A673 (cell line): Measurements from ENCODE around the gene EDEM1. TPM values are rescaled to one million over a fixed set of nuclear protein-coding genes. Genes with fewer than 3 reads are reported as not detected.

ENCODE experiments used
- BruUV-seq: library from RNA; stranded (reverse); fragments of 400-500 nt; replicated peaks from 2 replicates; lab custom pipeline; 2021; lab: Mats Ljungman, UMichigan
- CTCF ChIA-PET: fragments of 300-600 bp; sonication (Branson Sonifier 250); formaldehyde crosslinking; loops from one replicate; lab custom pipeline; 2022; ENCODE audit warnings: antibody characterized with exemption; lab: Charles Lee
- POLR2A ChIA-PET: fragments of 300-600 bp; sonication (Branson Sonifier 250); formaldehyde crosslinking; loops from one replicate; lab custom pipeline; 2022; ENCODE audit warnings: antibody characterized with exemption; ENCODE audit not compliant: low non-redundant PET; lab: Charles Lee
- DNase-seq: peaks from one replicate; pipeline ENCODE4 v3.0.0-alpha.2; 2015; ENCODE audit warnings: low spot score
- H3K27ac ChIP-seq: fragments of 200-600 bp; sonication (generic); 2 replicates; pipeline ENCODE4 v1.5.1; 2016; ENCODE audit warnings: mixed run types, low read depth, mild to moderate bottlenecking, mixed read lengths, antibody characterized with exemption, low read length; ENCODE audit not compliant: poor library complexity, severe bottlenecking
- H3K27me3 ChIP-seq: fragments of 200-600 bp; sonication (generic); replicated peaks from 2 replicates; pipeline ENCODE4 v1.6.1; 2017; ENCODE audit warnings: mixed run types, low read depth, mild to moderate bottlenecking, mixed read lengths, antibody characterized with exemption, low read length; ENCODE audit not compliant: insufficient read depth, poor library complexity
- H3K36me3 ChIP-seq: fragments of 200-600 bp; sonication (generic); 2 replicates; pipeline ENCODE4 v1.6.1; 2016; ENCODE audit warnings: mixed run types, mild to moderate bottlenecking, mixed read lengths, antibody characterized with exemption, low read length; ENCODE audit not compliant: insufficient read depth, poor library complexity, severe bottlenecking
- H3K4me1 ChIP-seq: fragments of 200-600 bp; sonication (generic); 2 replicates; pipeline ENCODE4 v1.6.1; 2017; ENCODE audit warnings: mixed run types, mild to moderate bottlenecking, mixed read lengths, antibody characterized with exemption, low read length; ENCODE audit not compliant: insufficient read depth, poor library complexity, severe bottlenecking
- H3K4me3 ChIP-seq: fragments of 200-600 bp; sonication (generic); 2 replicates; pipeline ENCODE4 v1.5.1; 2016; ENCODE audit warnings: low read depth, mixed run types, mild to moderate bottlenecking, mixed read lengths, low read length; ENCODE audit not compliant: poor library complexity, severe bottlenecking
- H3K9me3 ChIP-seq: fragments of 200-600 bp; sonication (generic); 2 replicates; pipeline ENCODE4 v1.6.1; 2016; ENCODE audit warnings: mixed run types, low read depth, mild to moderate bottlenecking, mixed read lengths, antibody characterized with exemption, low read length; ENCODE audit not compliant: poor library complexity, severe bottlenecking
- EZH2 ChIP-seq: fragments of 200-600 bp; sonication (generic); IDR thresholded peaks from 2 replicates; pipeline ENCODE4 v1.6.1; 2017; ENCODE audit warnings: borderline replicate concordance, low read depth, mild to moderate bottlenecking, mixed read lengths, antibody characterized with exemption, low read length; ENCODE audit not compliant: poor library complexity, severe bottlenecking
- intact Hi-C: fragments of 100-400 bp; cut with micrococcal nuclease; formaldehyde crosslinking; loops from one replicate; pipeline ENCODE4 v1.10.0; 2022; ENCODE audit not compliant: unreplicated experiment
- total RNA-seq: library from RNA; stranded (reverse); gene quantifications from 2 replicates; pipeline ENCODE4 v1.2.3, GENCODE V29; 2021
- TF ChIP-seq, protein P1 (sequence below): fragments of 300-800, 200-600 bp; sonication (generic); conservative IDR thresholded peaks from 2 replicates; pipeline ENCODE4 v1.5.1; 2017; ENCODE audit warnings: low read depth, mild to moderate bottlenecking, antibody characterized with exemption, low read length, moderate library complexity, mixed read lengths

EDEM1 gene
- total RNA-seq, 1 experiment from 2014 or later, result 32.1 TPM

GRCh38 chr3:5235655-5236054 is 48.1 kb downstream of the EDEM1 start:
- no peaks in the 10 kb centered on the region for H3K36me3 ChIP-seq
- DNase-seq, result no peak
- TF ChIP-seq, protein P1, sequence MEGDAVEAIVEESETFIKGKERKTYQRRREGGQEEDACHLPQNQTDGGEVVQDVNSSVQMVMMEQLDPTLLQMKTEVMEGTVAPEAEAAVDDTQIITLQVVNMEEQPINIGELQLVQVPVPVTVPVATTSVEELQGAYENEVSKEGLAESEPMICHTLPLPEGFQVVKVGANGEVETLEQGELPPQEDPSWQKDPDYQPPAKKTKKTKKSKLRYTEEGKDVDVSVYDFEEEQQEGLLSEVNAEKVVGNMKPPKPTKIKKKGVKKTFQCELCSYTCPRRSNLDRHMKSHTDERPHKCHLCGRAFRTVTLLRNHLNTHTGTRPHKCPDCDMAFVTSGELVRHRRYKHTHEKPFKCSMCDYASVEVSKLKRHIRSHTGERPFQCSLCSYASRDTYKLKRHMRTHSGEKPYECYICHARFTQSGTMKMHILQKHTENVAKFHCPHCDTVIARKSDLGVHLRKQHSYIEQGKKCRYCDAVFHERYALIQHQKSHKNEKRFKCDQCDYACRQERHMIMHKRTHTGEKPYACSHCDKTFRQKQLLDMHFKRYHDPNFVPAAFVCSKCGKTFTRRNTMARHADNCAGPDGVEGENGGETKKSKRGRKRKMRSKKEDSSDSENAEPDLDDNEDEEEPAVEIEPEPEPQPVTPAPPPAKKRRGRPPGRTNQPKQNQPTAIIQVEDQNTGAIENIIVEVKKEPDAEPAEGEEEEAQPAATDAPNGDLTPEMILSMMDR, result no peak
- TF ChIP-seq EZH2, result no peak
- H3K4me3 ChIP-seq, result no peak overlapping the region
- H3K27me3 ChIP-seq, result no peaks in the 10 kb centered on the region
- ChIA-PET CTCF (no interaction called here), POLR2A (no interaction called here)
- H3K27ac ChIP-seq, result no peak overlapping the region
- BruUV-seq, result no TSS peak
- H3K4me1 ChIP-seq, result no peaks in the 10 kb centered on the region
- intact Hi-C loops, result no loop called here
- H3K9me3 ChIP-seq, result no peaks in the 10 kb centered on the region

- H3K36me3 ChIP-seq, result no peaks in the 10 kb centered on the region
- BruUV-seq, result no TSS peak
- POLR2A ChIA-PET, result no interaction called here
- H3K27ac ChIP-seq, result no peak overlapping the region
- TF ChIP-seq, protein P1, result no peak
- TF ChIP-seq EZH2, result no peak
- CTCF ChIA-PET, result no interaction called here
- H3K9me3 ChIP-seq, result no peaks in the 10 kb centered on the region
- H3K4me1 ChIP-seq, result no peaks in the 10 kb centered on the region
- no peak for DNase-seq
- H3K27me3 ChIP-seq, result no peaks in the 10 kb centered on the region
- intact Hi-C loops, result no loop called here
- no peak overlapping the region for H3K4me3 ChIP-seq
These were observed 51.0 kb downstream of the EDEM1 start for GRCh38 chr3:5238545-5238944.

- intact Hi-C loops, result no loop called here
- H3K36me3 ChIP-seq, result no peaks in the 10 kb centered on the region
- no peak for DNase-seq
- no peaks in the 10 kb centered on the region for H3K9me3 ChIP-seq
- H3K4me3 ChIP-seq, result no peak overlapping the region
- ChIA-PET CTCF (no interaction called here), POLR2A (no interaction called here)
- H3K4me1 ChIP-seq, result no peaks in the 10 kb centered on the region
- no peak for TF ChIP-seq EZH2
- TF ChIP-seq, protein P1, result no peak
- H3K27ac ChIP-seq, result no peak overlapping the region
- H3K27me3 ChIP-seq, result no peaks in the 10 kb centered on the region
- no TSS peak for BruUV-seq
These were observed 52.1 kb downstream of the EDEM1 start for GRCh38 chr3:5239602-5240001.
